ENCODE data around the gene MTUS2. TPM values are rescaled to one million over a fixed set of nuclear protein-coding genes. Genes with fewer than 3 reads are reported as not detected.

MTUS2 gene
- total and polyA plus RNA-seq, 2 experiments from 2014 or later: 0.27 to 0.38 TPM

DNA sequence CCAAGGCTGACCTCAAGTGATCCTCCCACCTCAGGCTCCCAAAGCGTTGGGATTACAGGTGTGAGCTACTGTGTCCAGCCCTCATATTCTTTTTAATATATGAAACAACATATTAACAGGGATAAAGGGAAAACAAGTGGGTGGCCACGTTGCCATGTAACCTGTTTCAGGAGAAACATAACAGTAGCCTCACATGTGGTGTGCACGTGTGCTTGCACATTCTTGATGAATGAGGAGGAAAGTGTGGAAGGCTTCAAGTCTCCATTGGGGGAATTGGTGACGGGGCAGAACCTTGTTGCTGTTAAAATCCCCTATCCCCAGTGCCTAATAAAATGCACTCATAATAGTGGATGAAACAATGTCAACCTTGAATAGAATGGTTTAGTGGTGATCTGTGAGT is 202.3 kb downstream of the MTUS2 start (continued):
- TF ChIP-seq, protein P1, sequence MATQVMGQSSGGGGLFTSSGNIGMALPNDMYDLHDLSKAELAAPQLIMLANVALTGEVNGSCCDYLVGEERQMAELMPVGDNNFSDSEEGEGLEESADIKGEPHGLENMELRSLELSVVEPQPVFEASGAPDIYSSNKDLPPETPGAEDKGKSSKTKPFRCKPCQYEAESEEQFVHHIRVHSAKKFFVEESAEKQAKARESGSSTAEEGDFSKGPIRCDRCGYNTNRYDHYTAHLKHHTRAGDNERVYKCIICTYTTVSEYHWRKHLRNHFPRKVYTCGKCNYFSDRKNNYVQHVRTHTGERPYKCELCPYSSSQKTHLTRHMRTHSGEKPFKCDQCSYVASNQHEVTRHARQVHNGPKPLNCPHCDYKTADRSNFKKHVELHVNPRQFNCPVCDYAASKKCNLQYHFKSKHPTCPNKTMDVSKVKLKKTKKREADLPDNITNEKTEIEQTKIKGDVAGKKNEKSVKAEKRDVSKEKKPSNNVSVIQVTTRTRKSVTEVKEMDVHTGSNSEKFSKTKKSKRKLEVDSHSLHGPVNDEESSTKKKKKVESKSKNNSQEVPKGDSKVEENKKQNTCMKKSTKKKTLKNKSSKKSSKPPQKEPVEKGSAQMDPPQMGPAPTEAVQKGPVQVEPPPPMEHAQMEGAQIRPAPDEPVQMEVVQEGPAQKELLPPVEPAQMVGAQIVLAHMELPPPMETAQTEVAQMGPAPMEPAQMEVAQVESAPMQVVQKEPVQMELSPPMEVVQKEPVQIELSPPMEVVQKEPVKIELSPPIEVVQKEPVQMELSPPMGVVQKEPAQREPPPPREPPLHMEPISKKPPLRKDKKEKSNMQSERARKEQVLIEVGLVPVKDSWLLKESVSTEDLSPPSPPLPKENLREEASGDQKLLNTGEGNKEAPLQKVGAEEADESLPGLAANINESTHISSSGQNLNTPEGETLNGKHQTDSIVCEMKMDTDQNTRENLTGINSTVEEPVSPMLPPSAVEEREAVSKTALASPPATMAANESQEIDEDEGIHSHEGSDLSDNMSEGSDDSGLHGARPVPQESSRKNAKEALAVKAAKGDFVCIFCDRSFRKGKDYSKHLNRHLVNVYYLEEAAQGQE (IDR thresholded peaks at IDR 0.05; ENCODE audit: unreplicated experiment): no peak
- no peak for TF ChIP-seq ZNF331 (CRISPR knock-in tag; IDR thresholded peaks at IDR 0.05; ENCODE audit: low read depth)

DNA sequence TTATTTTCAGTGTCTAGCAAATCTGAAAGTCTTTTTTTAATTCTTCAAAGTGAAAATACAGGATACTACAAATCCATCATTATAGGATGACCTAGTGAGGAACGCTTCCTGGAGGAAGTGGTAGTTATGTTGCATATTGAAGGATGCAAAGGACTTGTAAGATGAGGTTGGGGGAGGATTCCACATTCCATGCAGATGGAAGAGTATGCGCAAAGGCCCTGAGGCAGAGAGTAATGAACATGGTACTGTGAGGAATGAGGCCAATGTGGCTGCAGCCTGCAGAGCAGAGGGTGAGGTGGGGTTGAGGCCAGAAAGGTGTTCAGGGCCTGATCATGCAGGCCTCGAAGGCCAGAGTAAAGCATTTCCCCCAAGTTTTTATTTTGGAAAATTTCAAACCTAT is 202.8 kb downstream of the MTUS2 start:
- Mint-ChIP-seq H3K36me3 (ENCODE audit: low read depth) (peaks cover 2% of the 10 kb centered on the region; the same call in 1 of the 3 replicates), H3K4me1 (peaks cover 4% of the 10 kb centered on the region), H3K27ac (no peak overlapping the region), H3K27me3 (ENCODE audit: insufficient read depth, low read depth, poor library complexity) (peaks cover 7% of the 10 kb centered on the region), H3K4me3 (no peak overlapping the region), H3K9me3 (no peaks in the 10 kb centered on the region)
- Histone ChIP-seq H3K4me1 (ENCODE audit: insufficient read depth) (no peaks in the 10 kb centered on the region), H3K36me3 (ENCODE audit: insufficient read depth) (no peaks in the 10 kb centered on the region), H4K20me1 (replicated peaks; ENCODE audit: insufficient read depth) (no peaks in the 10 kb centered on the region), H3K79me2 (replicated peaks; ENCODE audit: insufficient read depth) (no peaks in the 10 kb centered on the region), H3K9me2 (ENCODE audit: insufficient read depth) (no peaks in the 10 kb centered on the region), H2AFZ (no peak overlapping the region), H3K4me3 (no peak overlapping the region), H3K27ac (ENCODE audit: low read depth) (no peak overlapping the region), H3K4me2 (no peak overlapping the region), H3K27me3 (ENCODE audit: insufficient read depth) (no peaks in the 10 kb centered on the region), H3F3A (replicated peaks; ENCODE audit: low read depth) (no peaks in the 10 kb centered on the region)
- no peak for ATAC-seq
- no peak for DNase-seq (ENCODE audit: low spot score)
- no peak for TF ChIP-seq NANOG (IDR thresholded peaks at IDR 0.05; ENCODE audit: borderline replicate concordance)
- no peak for TF ChIP-seq ZNF331 (CRISPR knock-in tag; IDR thresholded peaks at IDR 0.05; ENCODE audit: low read depth)
- no peak for TF ChIP-seq CREB1 (CRISPR knock-in tag; IDR thresholded peaks at IDR 0.05; ENCODE audit: low read depth)
- TF ChIP-seq, protein P1 (IDR thresholded peaks at IDR 0.05; ENCODE audit: unreplicated experiment): no peak
- TF ChIP-seq STAT1 (IDR thresholded peaks at IDR 0.05; ENCODE audit: unreplicated experiment): no peak
- no peak for TF ChIP-seq EZH2phosphoT487 (IDR thresholded peaks at IDR 0.05; ENCODE audit: unreplicated experiment)
- TF ChIP-seq JUNB (IDR thresholded peaks at IDR 0.05; ENCODE audit: unreplicated experiment): no peak
- no peak for TF ChIP-seq ZNF114 (CRISPR knock-in tag; IDR thresholded peaks at IDR 0.05)
- no peak for TF ChIP-seq POLR2AphosphoS5 (IDR thresholded peaks at IDR 0.05; ENCODE audit: low read depth)
- TF ChIP-seq, protein P2, sequence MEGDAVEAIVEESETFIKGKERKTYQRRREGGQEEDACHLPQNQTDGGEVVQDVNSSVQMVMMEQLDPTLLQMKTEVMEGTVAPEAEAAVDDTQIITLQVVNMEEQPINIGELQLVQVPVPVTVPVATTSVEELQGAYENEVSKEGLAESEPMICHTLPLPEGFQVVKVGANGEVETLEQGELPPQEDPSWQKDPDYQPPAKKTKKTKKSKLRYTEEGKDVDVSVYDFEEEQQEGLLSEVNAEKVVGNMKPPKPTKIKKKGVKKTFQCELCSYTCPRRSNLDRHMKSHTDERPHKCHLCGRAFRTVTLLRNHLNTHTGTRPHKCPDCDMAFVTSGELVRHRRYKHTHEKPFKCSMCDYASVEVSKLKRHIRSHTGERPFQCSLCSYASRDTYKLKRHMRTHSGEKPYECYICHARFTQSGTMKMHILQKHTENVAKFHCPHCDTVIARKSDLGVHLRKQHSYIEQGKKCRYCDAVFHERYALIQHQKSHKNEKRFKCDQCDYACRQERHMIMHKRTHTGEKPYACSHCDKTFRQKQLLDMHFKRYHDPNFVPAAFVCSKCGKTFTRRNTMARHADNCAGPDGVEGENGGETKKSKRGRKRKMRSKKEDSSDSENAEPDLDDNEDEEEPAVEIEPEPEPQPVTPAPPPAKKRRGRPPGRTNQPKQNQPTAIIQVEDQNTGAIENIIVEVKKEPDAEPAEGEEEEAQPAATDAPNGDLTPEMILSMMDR (conservative IDR thresholded peaks at IDR 0.05; ENCODE audit: low read depth in 2 of 2): no peak
- TF ChIP-seq EZH2 (IDR thresholded peaks at IDR 0.05; ENCODE audit: low read depth, unreplicated experiment): no peak
- TF ChIP-seq, protein P3, sequence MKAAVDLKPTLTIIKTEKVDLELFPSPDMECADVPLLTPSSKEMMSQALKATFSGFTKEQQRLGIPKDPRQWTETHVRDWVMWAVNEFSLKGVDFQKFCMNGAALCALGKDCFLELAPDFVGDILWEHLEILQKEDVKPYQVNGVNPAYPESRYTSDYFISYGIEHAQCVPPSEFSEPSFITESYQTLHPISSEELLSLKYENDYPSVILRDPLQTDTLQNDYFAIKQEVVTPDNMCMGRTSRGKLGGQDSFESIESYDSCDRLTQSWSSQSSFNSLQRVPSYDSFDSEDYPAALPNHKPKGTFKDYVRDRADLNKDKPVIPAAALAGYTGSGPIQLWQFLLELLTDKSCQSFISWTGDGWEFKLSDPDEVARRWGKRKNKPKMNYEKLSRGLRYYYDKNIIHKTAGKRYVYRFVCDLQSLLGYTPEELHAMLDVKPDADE (IDR thresholded peaks at IDR 0.05): no peak
